GM12878 (cell line): Measurements from ENCODE around the gene RAN. TPM values are rescaled to one million over a fixed set of nuclear protein-coding genes. Genes with fewer than 3 reads are reported as not detected.
A peak's percentile ranks its signal among the peaks of the same experiment; 100 is the strongest.

Experiments used
- ATAC-seq: fragments of 200-7000 bp; cut with Tn5 transposase; 3 replicates; pipeline ENCODE4 v1.9.1; 2020; ENCODE audit warnings: mild to moderate bottlenecking, moderate library complexity
- BruUV-seq: library from RNA; stranded (reverse); fragments of 400-500 nt; replicated peaks from 2 replicates; lab custom pipeline; 2021; lab: Mats Ljungman, UMichigan
- CTCF ChIA-PET: fragments of 300-600 bp; sonication (Branson Sonifier 250); formaldehyde crosslinking; extraction: SDS; loops from one replicate; lab custom pipeline; 2021; ENCODE audit warnings: inconsistent platforms; lab: Yijun Ruan, JAX
- POLR2A ChIA-PET: fragments of 350-600 bp; formaldehyde crosslinking; extraction: SDS; loops from one replicate; lab custom pipeline; 2021; ENCODE audit warnings: inconsistent platforms; lab: Charles Lee
- RAD21 ChIA-PET: fragments of 300-600 bp; sonication (Branson Sonifier 250); formaldehyde crosslinking; loops from one replicate; lab custom pipeline; 2023; ENCODE audit warnings: antibody characterized with exemption; ENCODE audit not compliant: unreplicated experiment; lab: Charles Lee
- SMC1A ChIA-PET: fragments of 300-600 bp; sonication (Branson Sonifier 250); formaldehyde crosslinking; loops from one replicate; lab custom pipeline; 2023; ENCODE audit not compliant: unreplicated experiment, uncharacterized antibody; lab: Charles Lee
- DNase-seq: peaks from one replicate; pipeline ENCODE4 v3.0.0-alpha.2; 2011; ENCODE audit warnings: low read depth, low spot score
- FAIRE-seq: peaks from 3 replicates; lab custom pipeline; 2011; peaks lifted over from hg19 to GRCh38; lab: Jason Lieb, UNC
- H2AFZ ChIP-seq: 2 replicates; pipeline ENCODE4 v1.6.0; 2011; ENCODE audit warnings: low read depth, low read length, control low read depth; ENCODE audit not compliant: control insufficient read depth
- H3K27ac ChIP-seq: 2 replicates; pipeline ENCODE4 v1.5.1; 2011; ENCODE audit warnings: control low read depth; ENCODE audit not compliant: control insufficient read depth, insufficient read depth
- H3K27me3 ChIP-seq, 2 experiments: replicated peaks in 1 of 2; 2 replicates each; pipeline versions ENCODE4 v1.6.0 to v1.6.1; 2011; ENCODE audit warnings: low read length in 1 of 2; ENCODE audit not compliant: control insufficient read depth in 2 of 2, insufficient read depth in 2 of 2
- H3K36me3 ChIP-seq, 2 experiments: 2 replicates each; pipeline ENCODE4 v1.5.1; 2011; ENCODE audit warnings: low read length in 1 of 2; ENCODE audit not compliant: control insufficient read depth in 2 of 2, insufficient read depth in 2 of 2
- H3K4me1 ChIP-seq: 2 replicates; pipeline ENCODE4 v1.6.1; 2011; ENCODE audit warnings: mild to moderate bottlenecking, low read length, moderate library complexity, mixed read lengths; ENCODE audit not compliant: control insufficient read depth, insufficient read depth
- H3K4me2 ChIP-seq: 2 replicates; pipeline ENCODE4 v1.6.0; 2011; ENCODE audit warnings: control low read depth; ENCODE audit not compliant: control insufficient read depth, insufficient read depth
- H3K4me3 ChIP-seq: fragments of 200-600 bp; sonication (generic); 2 replicates; pipeline ENCODE4 v1.5.1; 2016
- H3K79me2 ChIP-seq: 2 replicates; pipeline ENCODE4 v1.6.0; 2011; ENCODE audit warnings: low read length; ENCODE audit not compliant: control insufficient read depth, insufficient read depth
- H3K9ac ChIP-seq: 2 replicates; pipeline ENCODE4 v1.8.0; 2011; ENCODE audit warnings: low read length, control low read depth, mixed read lengths; ENCODE audit not compliant: control insufficient read depth, insufficient read depth
- H3K9me3 ChIP-seq: replicated peaks from 3 replicates; pipeline ENCODE4 v1.5.1; 2011; ENCODE audit warnings: mild to moderate bottlenecking, low read length; ENCODE audit not compliant: control insufficient read depth, insufficient read depth
- H4K20me1 ChIP-seq: 2 replicates; pipeline ENCODE4 v1.6.0; 2011; ENCODE audit not compliant: control insufficient read depth, insufficient read depth
- CEBPB ChIP-seq, 2 experiments: fragments of 150-350 bp in 1 of 2; IDR thresholded peaks; 2 replicates each; pipeline ENCODE4 v1.6.1; 2012 to 2014; ENCODE audit warnings: low read depth in 2 of 2, low read length in 2 of 2, borderline replicate concordance in 1 of 2, inconsistent platforms in 1 of 2
- CREB1 ChIP-seq: IDR thresholded peaks from 2 replicates; pipeline ENCODE4 v1.6.1; 2012; ENCODE audit warnings: low read depth, mild to moderate bottlenecking, inconsistent platforms
- CREM ChIP-seq: IDR thresholded peaks from 2 replicates; pipeline ENCODE4 v1.6.1; 2014; ENCODE audit warnings: antibody characterized with exemption, low read depth
- FOXK2 ChIP-seq: fragments of 450-650 bp; IDR thresholded peaks from 2 replicates; pipeline ENCODE4 v1.6.1; 2017; ENCODE audit warnings: mild to moderate bottlenecking, moderate library complexity
- IKZF1 ChIP-seq: fragments of 450-650 bp; conservative IDR thresholded peaks from 2 replicates; pipeline ENCODE4 v1.6.1; 2017; ENCODE audit warnings: antibody characterized with exemption, mild to moderate bottlenecking
- MXI1 ChIP-seq: fragments of 150-350 bp; IDR thresholded peaks from 2 replicates; pipeline ENCODE4 v1.6.1; 2011; ENCODE audit warnings: low read depth, mild to moderate bottlenecking, inconsistent platforms, low read length, improper control_type of control experiment
- NFYA ChIP-seq: IDR thresholded peaks from 2 replicates; pipeline ENCODE4 v1.6.1; 2011; ENCODE audit warnings: low read depth, mild to moderate bottlenecking, low read length, improper control_type of control experiment, borderline replicate concordance
- NKRF ChIP-seq: fragments of 450-650 bp; conservative IDR thresholded peaks from 2 replicates; pipeline ENCODE4 v1.6.1; 2017; ENCODE audit warnings: mild to moderate bottlenecking, moderate library complexity
- NR2C1 ChIP-seq: fragments of 450-650 bp; IDR thresholded peaks from 2 replicates; pipeline ENCODE4 v1.6.1; 2017; ENCODE audit warnings: antibody characterized with exemption, mild to moderate bottlenecking, moderate library complexity
- NR2F1 ChIP-seq: fragments of 450-650 bp; conservative IDR thresholded peaks from 2 replicates; pipeline ENCODE4 v1.6.1; 2017; ENCODE audit warnings: mild to moderate bottlenecking
- POLR2AphosphoS5 ChIP-seq: IDR thresholded peaks from 2 replicates; pipeline ENCODE4 v1.6.1; 2011; ENCODE audit warnings: mild to moderate bottlenecking, low read length, inconsistent platforms
- SMC3 ChIP-seq: IDR thresholded peaks from 2 replicates; pipeline ENCODE4 v1.6.1; 2011; ENCODE audit warnings: low read length, improper control_type of control experiment, borderline replicate concordance
- SREBF1 ChIP-seq: IDR thresholded peaks from 2 replicates; pipeline ENCODE4 v1.6.1; 2012; ENCODE audit warnings: mild to moderate bottlenecking, low read length
- SREBF2 ChIP-seq: IDR thresholded peaks from 2 replicates; pipeline ENCODE4 v1.6.1; 2012; ENCODE audit warnings: mild to moderate bottlenecking, low read length
- TCF3 ChIP-seq: IDR thresholded peaks from 2 replicates; pipeline ENCODE4 v1.6.1; 2012; ENCODE audit warnings: low read depth, mild to moderate bottlenecking, low read length, borderline replicate concordance; ENCODE audit not compliant: insufficient read depth
- ZBTB4 ChIP-seq: fragments of 450-650 bp; formaldehyde crosslinking; IDR thresholded peaks from 2 replicates; pipeline ENCODE4 v1.4.0; 2022; ENCODE audit warnings: mild to moderate bottlenecking, moderate library complexity
- WGBS: methylation state at CpG from one replicate; pipeline ENCODE4 v1.1.6; 2016; ENCODE audit warnings: low lambda C conversion rate; ENCODE audit not compliant: insufficient replicate concordance, insufficient coverage; ENCODE audit errors: missing lambda C conversion rate; 5-methylcytosine and 5-hydroxymethylcytosine counted together
- in situ Hi-C: fragments of 300-500 bp; cut with MboI; formaldehyde crosslinking; loops from 9 replicates; pipeline ENCODE4 v1.14.3; 2018; ENCODE audit warnings: mixed read lengths
- intact Hi-C: fragments of 100-400 bp; cut with micrococcal nuclease; formaldehyde crosslinking; loops from one replicate; pipeline ENCODE4 v1.14.2; 2022; ENCODE audit not compliant: unreplicated experiment
- polyA plus RNA-seq, 11 experiments: library from polyadenylated mRNA; depleted of rRNA in 4 of 11; unstranded in 6 of 11; stranded (reverse) in 5 of 11; fragments of >200 nt; fragmentation: Nextera tagmentation in 4 of 11; fragmentation: Illumina TruSeq in 1 of 11; extraction: Ambion mirVana in 4 of 11; extraction: Trizol in 1 of 11; gene quantifications; 1 replicate in 1 of 11; 2 replicates in 10 of 11; pipeline versions ENCODE4 v1.2.1 to v1.2.3, GENCODE V29; 2011 to 2016; ENCODE audit warnings: inconsistent platforms in 2 of 11, missing spikeins in 2 of 11, low read depth in 1 of 11
- total RNA-seq, 4 experiments: library from RNA; depleted of rRNA in 3 of 4; stranded (reverse); fragments of >200 nt in 3 of 4; fragmentation: Illumina TruSeq in 1 of 4; extraction: Trizol in 1 of 4; gene quantifications; 2 replicates each; pipeline versions ENCODE4 v1.2.1 to v1.2.3, GENCODE V29; 2013 to 2021

The RAN gene
- total and polyA plus RNA-seq, 10 of the 15 experiments (the other 5 are each of a cell fraction or from before 2014, with no cell fraction given): 1,598 to 3,769 (median 2,845) TPM

- TF ChIP-seq ZBTB4 (CRISPR knock-in tag): no peak
Measured at GRCh38 chr12:130838284-130838950, 33.4 kb upstream of the RAN start (continued).

GRCh38 chr12:130838951-130839769 lies 32.7 kb upstream of the RAN start, which contains the start of gene STX2:
Gene STX2, minus strand, starts transcription at chr12:130839250. Its CDS starts 151 bp downstream, at chr12:130839099.
- Histone ChIP-seq H3K9me3 (no peaks in the 10 kb centered on the region), H3K4me2 (peak within 1 kb of the TSS; percentile 78), H3K4me1 (peaks cover 5% of the 10 kb centered on the region), H3K79me2 (peaks cover 5% of the 10 kb centered on the region), H3K27ac (no peak within 1 kb of the TSS; the same call in 1 of the 2 replicates), H3K36me3 (no peaks in the 10 kb centered on the region), H3K27me3 (no peaks in the 10 kb centered on the region), H2AFZ (peak within 1 kb of the TSS; percentile 80), H4K20me1 (no peaks in the 10 kb centered on the region), H3K9ac (peak within 1 kb of the TSS; percentile 60), H3K4me3 (peak within 1 kb of the TSS; percentile 87)
- intact Hi-C loops (loop anchor here (5.0 kb wide), 1 partner anchor 33 kb away; the partner anchor contains the start of gene RAN), in situ Hi-C loops (no loop called here)
- FAIRE-seq (peak; percentile 61), ATAC-seq (peak; percentile 92), DNase-seq (peak; percentile 30)
- no TSS peak for BruUV-seq
- SMC1A ChIA-PET: interaction anchor here (1.5 kb wide), 1 partner anchor 19 kb away, joined by 5 read pairs; no protein-coding TSS in a partner anchor
- RAD21 ChIA-PET: no interaction called here
- CTCF ChIA-PET: interaction anchor here (1.0 to 4.7 kb wide), 2 partner anchors 14 to 32 kb away, joined by 4 to 33 read pairs; no protein-coding TSS in a partner anchor
- 9% methylated on average over 26 of the region's 79 CpGs for WGBS
- POLR2A ChIA-PET: interaction anchor here (0.6 kb wide), 1 partner anchor 801 kb away, joined by 4 read pairs; no protein-coding TSS in a partner anchor
- no peak for TF ChIP-seq CEBPB (IDR thresholded peaks at IDR 0.05; ENCODE audit: borderline replicate concordance in 1 of 2, low read depth in 2 of 2, low read length in 2 of 2)
- TF ChIP-seq FOXK2: no peak
- 0 out of 2 replicates have a peak, but pooled peaks have one; percentile 15 for TF ChIP-seq NR2F1
- TF ChIP-seq SREBF2: no peak
- TF ChIP-seq POLR2AphosphoS5: no peak
- no peak for TF ChIP-seq TCF3
- no peak for TF ChIP-seq SREBF1
- TF ChIP-seq IKZF1: peak; percentile 24; the same call in 1 of the 2 replicates
- TF ChIP-seq NKRF: 0 out of 2 replicates have a peak, but pooled peaks have one; percentile 54
- TF ChIP-seq CREM: no peak
- TF ChIP-seq MXI1: peak; percentile 49; the same call in 1 of the 2 replicates
- no peak for TF ChIP-seq NFYA
- TF ChIP-seq NR2C1: 0 out of 2 replicates have a peak, but pooled peaks have one; percentile 23
- TF ChIP-seq CREB1: no peak
- no peak for TF ChIP-seq SMC3
